ENCODE measurements around the gene HTR4.

GRCh38 chr5:148595697-148596096 is 58.6 kb downstream of the HTR4 start:
- no peak for TF ChIP-seq CTCF (IDR thresholded peaks at IDR 0.05 in 2 of 3, conservative IDR thresholded peaks at IDR 0.05 in 1 of 3; ENCODE audit: borderline replicate concordance in 1 of 3, insufficient read depth in 1 of 3, low read depth in 2 of 3, low read length in 2 of 3)
- TF ChIP-seq POLR2A (IDR thresholded peaks at IDR 0.05; ENCODE audit: borderline replicate concordance, extremely low read depth, insufficient read depth, insufficient read length): no peak
- no peak for TF ChIP-seq SRF (IDR thresholded peaks at IDR 0.05; ENCODE audit: low read depth)
- TF ChIP-seq ATF3 (IDR thresholded peaks at IDR 0.05): no peak
- no peak for TF ChIP-seq POLR2AphosphoS5 (IDR thresholded peaks at IDR 0.05; ENCODE audit: low read depth, low read length)
- TF ChIP-seq EZH2phosphoT487 (IDR thresholded peaks at IDR 0.05; ENCODE audit: borderline replicate concordance): no peak
- no peak for TF ChIP-seq YY1 (IDR thresholded peaks at IDR 0.05; ENCODE audit: extremely low read depth, insufficient replicate concordance, low read depth, low read length)
- no peak for TF ChIP-seq REST (IDR thresholded peaks at IDR 0.05; ENCODE audit: low read depth)
